GM10266 (cell line): ENCODE results near the gene GPR89B.

Source experiments
- DNase-seq: peaks from one replicate; pipeline ENCODE4 v3.0.0; 2012; ENCODE audit errors: extremely low spot score
- TF ChIP-seq, protein P1 (sequence below): IDR thresholded peaks from 2 replicates; pipeline ENCODE4 v1.5.1; 2012; ENCODE audit warnings: mild to moderate bottlenecking, low read depth; ENCODE audit not compliant: control insufficient read depth, insufficient read depth; ENCODE audit errors: missing control alignments

Gene GPR89B

DNA sequence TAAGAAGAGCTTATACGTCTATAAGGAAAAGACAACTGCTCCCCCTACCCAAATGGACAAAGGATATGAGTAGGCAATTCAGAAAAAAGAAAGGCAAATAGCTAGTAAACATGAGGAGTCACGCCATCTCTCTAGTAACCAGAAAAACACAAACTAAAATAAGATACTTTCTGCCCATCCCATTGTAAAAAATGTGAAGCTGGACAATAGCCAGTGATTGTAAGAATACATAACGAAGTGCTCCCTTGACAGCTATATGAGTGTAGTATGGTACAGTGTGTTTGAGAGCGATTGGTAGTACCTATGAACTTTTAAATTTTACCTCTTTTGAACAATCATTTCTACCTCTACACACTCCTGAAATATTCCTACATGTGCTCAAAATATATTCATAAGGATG lies 33.1 kb upstream of the GPR89B start:
- no peak for DNase-seq
- TF ChIP-seq, protein P1, sequence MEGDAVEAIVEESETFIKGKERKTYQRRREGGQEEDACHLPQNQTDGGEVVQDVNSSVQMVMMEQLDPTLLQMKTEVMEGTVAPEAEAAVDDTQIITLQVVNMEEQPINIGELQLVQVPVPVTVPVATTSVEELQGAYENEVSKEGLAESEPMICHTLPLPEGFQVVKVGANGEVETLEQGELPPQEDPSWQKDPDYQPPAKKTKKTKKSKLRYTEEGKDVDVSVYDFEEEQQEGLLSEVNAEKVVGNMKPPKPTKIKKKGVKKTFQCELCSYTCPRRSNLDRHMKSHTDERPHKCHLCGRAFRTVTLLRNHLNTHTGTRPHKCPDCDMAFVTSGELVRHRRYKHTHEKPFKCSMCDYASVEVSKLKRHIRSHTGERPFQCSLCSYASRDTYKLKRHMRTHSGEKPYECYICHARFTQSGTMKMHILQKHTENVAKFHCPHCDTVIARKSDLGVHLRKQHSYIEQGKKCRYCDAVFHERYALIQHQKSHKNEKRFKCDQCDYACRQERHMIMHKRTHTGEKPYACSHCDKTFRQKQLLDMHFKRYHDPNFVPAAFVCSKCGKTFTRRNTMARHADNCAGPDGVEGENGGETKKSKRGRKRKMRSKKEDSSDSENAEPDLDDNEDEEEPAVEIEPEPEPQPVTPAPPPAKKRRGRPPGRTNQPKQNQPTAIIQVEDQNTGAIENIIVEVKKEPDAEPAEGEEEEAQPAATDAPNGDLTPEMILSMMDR = no peak

DNA sequence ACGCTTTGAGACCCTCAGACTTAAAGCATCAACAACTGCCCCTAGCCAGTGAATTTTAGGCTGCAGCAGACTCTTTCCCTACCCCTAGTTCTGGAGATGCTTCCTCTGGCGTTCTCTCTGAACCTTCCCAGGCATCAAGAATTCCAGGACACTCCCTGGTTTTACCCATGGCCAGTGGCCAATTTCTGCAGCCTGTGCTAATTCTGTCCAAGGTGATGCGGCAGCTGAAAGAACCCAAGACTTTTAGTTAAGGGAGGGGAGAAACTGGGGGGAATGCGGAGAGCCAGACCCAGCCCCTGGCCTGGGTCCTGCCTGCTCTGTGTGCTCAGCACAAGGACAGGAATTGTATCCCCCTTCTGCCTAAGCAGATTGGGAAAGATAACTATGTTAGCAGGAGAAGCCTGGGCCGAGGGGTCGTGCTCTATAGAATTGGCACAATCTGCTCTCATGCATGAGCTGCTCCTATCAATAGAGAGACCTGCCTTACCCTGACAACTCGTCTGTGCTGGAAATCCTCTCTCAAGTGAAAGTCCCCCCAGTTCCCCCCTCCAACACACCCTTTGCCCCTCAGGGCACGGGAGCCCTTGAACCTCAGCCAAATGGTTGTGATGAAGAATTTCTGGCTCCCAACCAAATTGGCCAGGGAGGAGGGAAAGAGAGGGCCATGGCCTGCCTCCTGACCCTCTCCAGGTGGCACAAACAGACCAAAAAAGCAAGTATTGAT lies 31.0 kb upstream of the GPR89B start:
- TF ChIP-seq, protein P1 = no peak
- DNase-seq = no peak

DNA sequence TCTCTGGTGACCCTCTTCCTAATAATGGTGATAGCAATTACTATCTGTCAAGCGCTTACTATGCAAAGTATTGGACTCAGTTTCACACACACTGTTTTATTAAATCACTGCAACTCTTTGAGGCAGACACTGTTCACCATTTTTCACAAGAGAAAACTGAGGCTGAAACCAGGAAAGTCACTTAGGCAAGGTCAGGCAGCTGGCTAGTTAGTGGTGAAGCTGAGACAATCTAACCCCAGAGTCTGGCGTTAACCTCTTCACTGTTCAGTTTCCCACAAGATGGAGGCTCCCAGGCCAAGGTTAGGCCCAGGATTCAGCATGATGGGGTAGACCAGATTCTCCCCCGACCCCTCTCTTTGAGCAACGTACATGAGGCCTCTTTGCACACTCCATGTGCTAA lies 30.4 kb upstream of the GPR89B start:
- no peak for DNase-seq
- TF ChIP-seq, protein P1 = no peak

DNA sequence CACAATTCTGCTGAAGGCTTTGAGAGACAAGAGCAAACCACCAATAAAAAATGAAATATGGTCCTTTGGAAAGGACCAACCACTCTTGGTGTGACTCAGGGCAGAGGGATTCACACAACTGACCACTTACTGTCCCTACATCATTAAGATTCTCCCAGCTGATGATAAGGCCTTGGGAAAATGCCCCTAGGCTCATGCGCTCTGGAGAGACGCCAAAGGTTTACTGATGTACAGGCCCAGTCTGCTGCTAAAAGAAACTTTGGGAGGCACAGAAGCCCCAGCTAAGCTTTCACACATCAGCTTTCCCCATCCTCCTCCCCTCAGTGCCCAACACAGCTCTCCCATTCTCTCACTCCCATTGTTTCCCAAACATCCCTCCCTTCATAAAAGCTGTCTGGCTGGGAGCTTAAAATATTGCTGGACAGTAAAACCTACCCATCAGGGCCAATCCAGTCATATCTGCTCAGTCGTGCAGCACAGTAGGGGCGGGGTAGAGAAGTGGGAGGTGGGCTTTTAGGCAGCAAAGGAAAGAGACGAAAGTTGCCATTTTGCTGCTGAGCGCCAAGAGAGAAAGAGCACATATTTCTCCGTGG lies 25.9 kb upstream of the GPR89B start, which contains the start of gene GJA8:
GJA8 (plus strand) TSS at position 543 of the 593 bp plus-strand sequence. CDS start 5,161 bp downstream, outside the sequence.
- DNase-seq = no peak
- TF ChIP-seq, protein P1 = no peak

DNA sequence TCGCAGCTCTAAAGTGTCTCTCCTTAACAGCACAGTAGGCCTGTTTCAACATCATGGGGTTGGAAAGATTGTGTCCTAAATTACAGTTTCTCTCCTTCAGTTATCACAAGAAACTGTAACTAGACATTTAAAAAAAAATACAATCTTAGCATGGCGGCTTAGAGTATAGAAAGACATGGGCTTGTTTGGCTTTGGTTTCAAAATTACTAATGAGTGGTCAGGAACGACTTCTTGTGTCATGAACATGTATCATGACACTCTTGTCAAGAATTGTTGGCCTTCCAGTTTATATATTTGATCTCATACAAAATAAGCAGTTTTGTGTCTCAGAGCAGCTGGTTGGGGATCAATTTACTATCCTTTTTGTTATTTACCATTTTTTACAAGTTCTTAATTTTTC lies 23.5 kb upstream of the GPR89B start:
- DNase-seq = no peak
- TF ChIP-seq, protein P1 = no peak

DNA sequence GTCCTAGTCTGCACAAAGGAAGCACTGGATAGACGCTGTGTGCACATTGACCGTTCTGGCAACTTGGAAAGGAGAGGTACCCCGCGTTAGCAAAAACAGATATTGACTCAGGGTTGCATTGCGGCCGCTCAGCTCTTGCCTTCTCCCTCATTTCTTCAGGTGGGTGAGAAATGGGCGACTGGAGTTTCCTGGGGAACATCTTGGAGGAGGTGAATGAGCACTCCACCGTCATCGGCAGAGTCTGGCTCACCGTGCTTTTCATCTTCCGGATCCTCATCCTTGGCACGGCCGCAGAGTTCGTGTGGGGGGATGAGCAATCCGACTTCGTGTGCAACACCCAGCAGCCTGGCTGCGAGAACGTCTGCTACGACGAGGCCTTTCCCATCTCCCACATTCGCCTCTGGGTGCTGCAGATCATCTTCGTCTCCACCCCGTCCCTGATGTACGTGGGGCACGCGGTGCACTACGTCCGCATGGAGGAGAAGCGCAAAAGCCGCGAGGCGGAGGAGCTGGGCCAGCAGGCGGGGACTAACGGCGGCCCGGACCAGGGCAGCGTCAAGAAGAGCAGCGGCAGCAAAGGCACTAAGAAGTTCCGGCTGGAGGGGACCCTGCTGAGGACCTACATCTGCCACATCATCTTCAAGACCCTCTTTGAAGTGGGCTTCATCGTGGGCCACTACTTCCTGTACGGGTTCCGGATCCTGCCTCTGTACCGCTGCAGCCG lies 20.3 kb upstream of the GPR89B start:
- DNase-seq = no peak
- TF ChIP-seq, protein P1 = no peak
